NCI-H2171 treated with DMSO at 0.1 percent for 48 hours (cell line): ENCODE measurements around the gene HSPA13.
A peak's percentile ranks its signal among the peaks of the same experiment; 100 is the strongest.
"Not testable (repeated sequence)": the region's sequence is repeated elsewhere in the genome, so short reads cannot be mapped to it uniquely, and the experiment has no call there.

Experiments
- DNase-seq: peaks from one replicate; lab custom pipeline; 2025; lab: John Stamatoyannopoulos, UW

HSPA13 gene, protein sequence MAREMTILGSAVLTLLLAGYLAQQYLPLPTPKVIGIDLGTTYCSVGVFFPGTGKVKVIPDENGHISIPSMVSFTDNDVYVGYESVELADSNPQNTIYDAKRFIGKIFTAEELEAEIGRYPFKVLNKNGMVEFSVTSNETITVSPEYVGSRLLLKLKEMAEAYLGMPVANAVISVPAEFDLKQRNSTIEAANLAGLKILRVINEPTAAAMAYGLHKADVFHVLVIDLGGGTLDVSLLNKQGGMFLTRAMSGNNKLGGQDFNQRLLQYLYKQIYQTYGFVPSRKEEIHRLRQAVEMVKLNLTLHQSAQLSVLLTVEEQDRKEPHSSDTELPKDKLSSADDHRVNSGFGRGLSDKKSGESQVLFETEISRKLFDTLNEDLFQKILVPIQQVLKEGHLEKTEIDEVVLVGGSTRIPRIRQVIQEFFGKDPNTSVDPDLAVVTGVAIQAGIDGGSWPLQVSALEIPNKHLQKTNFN

DNA sequence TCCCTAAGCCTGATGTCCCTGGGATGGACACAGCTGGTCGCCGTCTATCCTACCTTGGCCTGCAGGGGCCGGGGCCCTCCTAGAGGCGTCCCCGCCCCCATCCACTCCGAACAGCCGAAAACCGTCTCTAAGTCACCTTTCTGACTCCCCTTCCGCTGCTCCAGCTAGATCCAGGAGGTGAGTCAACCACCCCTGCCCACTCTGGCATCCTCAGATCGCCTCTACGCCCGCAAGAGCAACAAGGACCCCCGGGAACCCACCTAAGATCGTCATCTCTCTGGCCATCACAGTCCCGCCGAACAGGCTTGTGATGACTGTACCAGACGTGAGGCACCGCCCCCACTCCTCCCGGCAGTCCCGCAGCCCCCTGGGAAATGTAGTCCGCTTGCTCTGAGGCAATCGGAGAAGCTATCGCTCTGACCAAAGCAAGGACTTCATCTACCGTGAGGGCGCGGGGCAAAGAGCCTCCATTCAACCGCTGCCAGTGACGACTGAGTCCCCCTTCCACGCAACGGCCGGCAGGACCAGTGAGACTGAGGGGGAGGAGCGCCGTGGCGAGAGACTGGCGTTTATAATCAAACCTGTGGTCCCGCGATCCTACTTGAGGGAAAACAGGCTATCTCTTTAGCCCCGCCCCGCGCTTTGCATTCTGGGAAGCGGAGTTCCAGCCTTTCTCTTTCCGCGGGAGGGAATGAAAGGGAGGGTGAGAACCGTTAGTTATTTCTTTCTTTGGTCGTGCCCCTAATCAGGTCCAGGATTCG is at the start of gene HSPA13:
Gene HSPA13 (minus strand): TSS at position 312 of the 761 bp plus-strand sequence. CDS start 27 bp downstream, at position 285.
- DNase-seq: peak; percentile 100

DNA sequence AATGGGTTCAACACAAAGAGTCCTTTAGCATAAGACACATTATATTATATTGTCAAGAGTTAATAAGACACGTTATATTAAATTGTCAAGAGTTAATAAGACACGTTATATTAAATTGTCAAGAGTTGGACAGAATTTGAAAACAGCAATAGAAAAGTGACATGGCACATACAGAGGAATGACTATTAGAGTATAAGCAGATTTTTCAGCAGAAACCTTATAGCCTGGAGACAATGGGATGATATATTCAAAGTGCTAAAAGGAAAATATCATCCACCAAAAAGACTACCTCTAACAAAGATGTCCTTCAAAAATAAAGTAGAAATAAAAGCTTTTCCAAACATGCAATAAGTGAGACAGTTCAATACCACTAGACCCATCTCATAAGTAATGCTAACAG is 36.0 kb upstream of the HSPA13 start:
- DNase-seq: no peak

DNA sequence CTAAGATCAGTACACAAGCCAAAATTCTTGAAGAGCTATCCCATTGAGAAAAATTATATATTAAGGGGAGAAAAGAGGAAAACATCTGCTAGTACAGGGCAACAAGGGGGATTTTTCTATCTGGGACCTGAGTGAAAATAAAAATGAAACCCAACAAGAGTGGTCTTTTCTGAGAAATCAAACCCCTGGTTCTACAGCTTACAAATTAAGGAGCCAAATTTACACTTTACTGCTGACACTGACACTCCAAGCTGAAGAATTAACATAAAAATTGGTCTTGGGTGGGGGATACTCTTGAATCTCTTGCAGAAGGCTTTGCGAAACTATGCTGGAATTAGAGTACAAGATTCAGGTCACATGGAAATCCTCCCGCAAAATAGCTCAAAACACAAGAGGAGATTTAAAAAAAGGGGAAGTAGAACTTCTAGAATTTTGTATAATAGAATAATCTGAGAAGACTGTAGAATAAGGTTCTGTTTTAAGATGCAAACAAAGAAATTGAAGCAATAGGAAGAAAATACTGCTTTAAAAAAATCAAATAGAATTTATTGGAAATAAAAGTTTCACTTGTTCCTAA is 32.1 kb upstream of the HSPA13 start:
- no peak for DNase-seq

DNA sequence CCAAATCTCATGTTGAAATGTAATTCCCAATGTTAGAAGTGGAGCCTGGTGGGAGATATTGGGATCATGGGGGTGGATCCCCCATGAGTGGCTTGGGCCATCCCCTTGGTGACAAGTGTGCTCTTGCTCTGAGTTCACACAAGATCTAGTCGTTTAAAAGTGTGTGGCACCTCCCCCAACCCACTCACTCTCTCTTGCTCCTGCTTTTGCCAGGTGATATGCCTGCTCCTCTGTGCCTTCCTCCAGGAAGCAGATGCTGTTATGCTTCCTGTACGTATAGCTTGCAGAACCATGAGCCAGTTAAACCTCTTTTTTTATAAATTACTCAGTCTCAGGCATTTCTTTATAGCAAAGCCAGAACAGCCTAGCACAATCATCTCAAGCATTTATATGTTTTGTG is 23.0 kb upstream of the HSPA13 start:
- no peak for DNase-seq

DNA sequence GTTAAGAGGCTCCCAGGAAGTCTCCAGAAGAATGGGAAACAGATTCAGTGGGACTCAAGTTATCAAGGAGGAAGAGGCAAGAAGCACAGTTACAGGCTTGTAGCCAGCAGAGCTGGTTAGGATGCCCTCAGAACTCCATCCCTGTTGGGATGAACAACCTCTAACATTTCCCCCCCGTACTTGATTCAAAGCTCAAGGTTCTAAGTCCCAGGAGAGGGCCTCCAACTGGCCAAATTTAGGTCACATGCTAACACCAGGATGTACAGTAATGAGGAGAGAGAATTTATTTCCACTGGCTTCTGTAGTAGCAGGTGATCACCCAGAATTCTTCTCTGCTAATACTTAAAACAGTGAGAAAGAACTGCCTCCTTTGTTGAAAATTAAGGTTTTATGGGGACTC is 22.3 kb upstream of the HSPA13 start:
- DNase-seq: no peak

DNA sequence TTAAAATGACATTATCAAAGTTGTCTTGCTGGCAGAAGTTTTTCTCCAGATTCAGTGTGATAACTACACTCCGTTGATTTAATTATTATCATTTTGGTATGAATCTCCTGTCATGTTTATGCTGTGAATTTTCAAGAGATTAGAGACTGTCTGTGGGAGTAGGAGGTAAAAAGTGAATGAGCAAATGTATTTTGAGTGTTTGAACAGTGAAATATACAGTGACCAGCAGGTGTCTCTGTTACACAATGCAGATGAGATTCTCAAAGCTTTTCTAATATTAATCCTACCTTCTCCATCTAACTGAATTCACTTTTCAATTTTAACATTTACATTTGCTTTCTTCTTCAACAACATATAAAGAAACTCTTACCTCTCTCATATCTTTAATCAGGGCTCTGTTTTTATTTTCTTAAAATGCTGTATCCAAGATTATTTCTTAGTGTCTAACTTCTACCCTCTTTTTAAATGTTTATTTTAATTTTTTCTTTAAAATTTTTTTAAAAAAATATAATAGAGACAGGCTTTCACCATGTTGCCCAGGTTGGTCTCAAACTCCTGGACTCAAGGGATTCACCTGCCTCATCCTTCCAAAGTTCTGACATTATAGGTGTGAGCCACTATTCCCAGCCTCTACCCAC is 20.9 kb upstream of the HSPA13 start:
- DNase-seq: peak; percentile 19

DNA sequence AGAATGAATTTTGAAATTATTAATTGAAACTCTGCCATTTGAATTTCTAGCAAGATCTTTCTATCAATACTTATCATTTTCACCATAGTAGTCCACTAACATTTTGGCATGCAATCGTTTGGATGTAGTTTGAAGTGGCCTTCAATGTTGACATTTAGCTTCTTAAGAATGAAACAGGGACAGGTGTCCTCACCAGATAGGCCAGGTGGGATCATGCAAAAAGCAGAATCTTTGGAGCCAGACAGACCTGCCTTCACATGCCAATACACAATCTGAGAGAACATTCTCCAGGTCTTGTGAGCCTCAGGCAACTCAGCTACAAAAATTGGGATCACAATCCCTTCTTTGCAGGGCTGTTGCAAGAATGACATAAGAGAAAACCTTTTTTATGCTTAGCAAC is 18.3 kb upstream of the HSPA13 start:
- DNase-seq: no peak

DNA sequence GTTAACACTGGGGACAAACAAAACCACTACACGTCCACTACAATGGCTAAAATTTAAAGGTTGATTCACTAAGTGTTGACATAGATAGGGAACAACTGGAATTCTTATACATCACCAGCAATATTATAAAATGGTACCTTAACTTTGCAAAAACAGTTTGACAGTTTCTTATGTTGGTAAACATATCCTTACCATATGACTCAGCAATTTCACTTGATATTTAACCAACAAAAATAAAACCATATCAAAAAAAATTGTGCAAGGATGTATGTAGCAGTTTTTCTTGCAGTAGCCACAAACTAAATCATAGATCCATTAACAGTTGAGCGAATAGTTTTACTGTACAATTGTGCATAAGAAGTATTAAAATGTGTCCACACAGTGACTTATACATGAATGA is 5.3 kb upstream of the HSPA13 start:
- no peak for DNase-seq

DNA sequence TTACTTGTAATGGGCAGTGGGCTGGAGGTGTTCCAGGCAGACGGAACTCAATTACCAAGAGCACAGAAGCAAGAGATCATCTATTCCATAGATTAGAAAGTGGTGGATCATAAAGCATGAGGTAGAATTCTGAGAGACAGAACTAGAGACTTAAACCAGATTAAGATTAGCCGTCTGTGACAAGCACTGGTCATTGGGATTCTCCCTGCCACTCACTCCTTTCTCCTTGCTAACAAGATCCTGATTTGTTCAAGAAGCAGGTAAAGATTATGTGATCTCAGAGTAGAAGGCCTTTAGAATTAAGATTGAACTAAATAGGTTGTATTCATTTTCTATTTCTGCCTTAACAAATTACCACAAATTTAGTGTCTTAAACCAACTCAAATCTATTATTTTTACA is 1.5 kb upstream of the HSPA13 start:
- DNase-seq: no peak

DNA sequence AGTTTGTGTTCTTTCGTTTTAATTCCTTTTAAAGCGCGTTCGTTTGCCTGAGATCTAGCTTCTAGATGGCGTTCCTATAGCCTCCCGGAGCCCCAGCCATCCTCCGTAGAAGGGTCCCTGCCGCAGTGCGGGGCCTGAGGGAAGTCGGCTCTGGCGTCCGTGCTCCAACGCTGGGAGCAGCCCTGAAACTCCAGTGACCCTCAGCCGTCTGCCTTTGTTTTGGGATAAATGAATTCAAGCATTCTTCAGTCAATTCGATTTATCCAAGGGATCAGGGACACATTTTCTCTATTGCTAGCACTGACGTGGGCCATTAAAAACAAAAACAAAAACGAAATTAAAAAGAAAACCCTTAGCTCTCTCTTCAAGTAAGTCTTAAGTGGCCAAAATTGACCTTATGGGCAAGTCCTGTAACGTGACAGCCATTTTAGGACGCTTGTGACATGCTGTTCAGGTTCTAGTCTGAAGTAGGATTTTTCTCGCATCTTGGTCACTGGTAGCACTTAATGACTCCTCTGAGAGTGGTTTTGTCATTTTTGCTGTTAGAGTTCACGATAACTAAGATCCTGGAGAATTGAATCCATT is 742 bp upstream of the HSPA13 start:
- peak; percentile 34 for DNase-seq

DNA sequence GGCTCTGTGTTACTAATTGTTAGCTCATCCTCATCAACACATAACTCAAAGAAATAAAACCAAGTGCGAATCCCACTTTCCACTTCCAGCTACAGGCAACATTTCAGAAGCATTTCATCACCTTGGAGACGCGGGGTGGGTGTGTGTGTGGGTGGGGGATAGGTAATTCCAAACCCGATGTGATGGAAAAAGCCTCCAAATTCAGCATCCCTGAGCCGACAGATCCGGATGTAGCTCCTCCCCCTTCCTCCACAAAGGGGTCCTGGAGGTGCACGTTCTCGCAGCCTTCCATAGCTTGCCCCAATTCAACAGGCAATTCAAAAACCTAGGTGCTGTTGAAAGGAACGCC is 486 bp downstream of the HSPA13 start:
- DNase-seq: peak; percentile 61

DNA sequence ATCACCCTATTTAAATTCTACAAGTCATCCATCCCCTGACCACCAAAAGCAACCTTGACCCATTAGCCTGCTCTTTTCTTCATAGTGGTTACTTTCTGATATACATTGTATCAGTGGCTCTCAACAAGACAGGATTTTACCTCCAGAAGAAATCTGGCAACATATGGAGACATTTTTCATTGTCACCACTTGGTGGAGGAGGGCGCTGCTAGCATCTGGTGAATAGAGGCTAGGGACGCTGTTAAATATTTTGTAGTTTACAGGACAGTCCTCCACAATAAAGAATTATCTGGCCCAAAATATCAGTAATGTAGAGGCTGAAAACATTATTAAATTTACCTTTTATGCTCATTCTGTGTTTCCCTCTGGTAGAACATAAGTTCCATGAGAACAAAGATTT is 6.1 kb downstream of the HSPA13 start:
- DNase-seq: no peak

DNA sequence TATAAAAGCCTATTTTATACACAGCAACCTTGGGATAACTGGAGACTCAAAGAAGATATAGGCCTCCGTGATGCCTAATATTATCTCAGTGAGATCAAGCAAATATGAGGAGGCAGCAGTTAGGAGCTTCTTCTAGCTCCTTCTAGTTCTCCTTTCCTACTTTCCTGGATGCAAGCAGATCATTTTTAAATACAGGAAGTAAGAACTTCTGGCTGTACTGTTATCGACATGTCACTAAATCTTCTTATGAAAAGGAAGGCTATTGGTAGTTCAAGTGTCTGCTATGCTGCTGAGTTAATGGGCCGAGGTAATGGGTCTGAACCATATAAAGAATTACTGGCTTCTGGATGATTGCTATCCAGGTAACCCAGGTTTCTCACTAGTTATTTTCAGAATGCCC is 15.9 kb downstream of the HSPA13 start:
- no peak for DNase-seq

DNA sequence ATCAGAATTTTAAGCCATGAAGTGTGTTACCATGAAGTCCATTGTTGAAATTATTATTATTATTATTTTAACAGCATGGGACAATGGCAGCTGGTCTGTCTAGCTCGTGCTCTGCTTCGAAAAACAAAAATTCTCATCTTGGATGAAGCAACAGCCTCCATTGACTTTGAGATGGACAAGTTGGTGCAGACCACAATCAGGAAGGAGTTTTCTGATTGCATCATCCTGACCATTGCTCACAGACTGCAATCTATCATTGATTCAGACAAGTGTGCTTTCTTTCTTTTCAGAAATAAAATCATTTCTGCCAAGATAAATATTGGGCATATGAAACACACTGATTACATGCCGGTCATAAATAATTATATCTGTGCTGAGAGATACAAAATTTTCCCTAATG is 21.0 kb downstream of the HSPA13 start:
- DNase-seq: no peak

DNA sequence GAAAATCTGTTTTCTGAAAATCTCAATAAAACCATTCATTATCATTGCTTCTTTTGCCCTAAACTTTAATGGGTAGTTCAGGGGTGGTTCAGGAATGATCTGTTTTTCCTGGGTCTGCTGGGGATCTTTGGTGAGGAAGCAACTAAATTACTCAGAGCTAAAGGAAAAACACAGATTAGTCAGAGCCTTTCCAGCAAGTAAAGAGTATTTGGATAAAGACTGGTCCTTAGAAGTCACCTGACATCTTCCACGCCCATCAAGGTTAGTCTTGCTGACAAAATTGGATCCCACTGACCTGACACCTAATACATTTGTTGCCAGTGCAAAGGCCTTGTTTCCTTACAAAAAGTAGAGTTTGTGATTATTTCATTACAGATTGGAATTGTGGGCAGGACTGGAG is 24.2 kb downstream of the HSPA13 start:
- no peak for DNase-seq

DNA sequence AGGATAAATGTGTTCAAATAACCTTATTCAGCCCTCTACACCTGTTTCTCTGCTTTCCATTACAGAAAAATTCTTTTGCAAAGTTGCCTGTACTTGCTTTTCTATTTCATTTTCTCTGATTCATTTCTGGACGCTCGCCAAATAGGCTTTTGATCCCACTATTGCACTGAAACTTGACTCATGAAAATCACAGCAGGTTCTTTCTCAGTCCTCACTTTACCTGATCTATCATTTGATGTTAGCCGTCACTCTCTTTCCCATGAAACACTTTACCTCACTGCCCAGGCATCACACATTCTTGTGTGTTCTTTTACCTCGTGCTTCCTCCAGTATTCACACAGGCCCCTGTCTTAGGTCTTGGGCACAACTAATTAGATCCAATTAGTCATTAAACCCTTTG is 26.2 kb downstream of the HSPA13 start:
- DNase-seq: no peak

DNA sequence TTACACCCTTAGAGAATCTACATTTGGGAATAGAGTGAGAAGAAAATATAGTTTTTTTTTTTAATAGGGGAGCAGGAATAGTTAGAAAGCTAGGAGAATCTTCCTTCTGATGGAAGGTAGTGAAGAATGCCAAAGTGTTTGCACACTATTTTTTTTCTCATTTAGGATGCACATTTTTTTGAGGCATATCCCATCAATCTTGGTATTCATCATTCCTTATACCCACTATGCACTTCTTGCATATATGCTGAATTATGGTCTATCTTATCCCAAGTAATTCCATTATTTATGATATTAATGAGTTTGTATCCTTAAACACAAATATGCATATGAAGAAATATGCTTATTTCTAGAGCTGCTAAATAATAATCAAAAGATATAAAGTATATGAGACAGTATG is 28.4 kb downstream of the HSPA13 start:
- DNase-seq: no peak

DNA sequence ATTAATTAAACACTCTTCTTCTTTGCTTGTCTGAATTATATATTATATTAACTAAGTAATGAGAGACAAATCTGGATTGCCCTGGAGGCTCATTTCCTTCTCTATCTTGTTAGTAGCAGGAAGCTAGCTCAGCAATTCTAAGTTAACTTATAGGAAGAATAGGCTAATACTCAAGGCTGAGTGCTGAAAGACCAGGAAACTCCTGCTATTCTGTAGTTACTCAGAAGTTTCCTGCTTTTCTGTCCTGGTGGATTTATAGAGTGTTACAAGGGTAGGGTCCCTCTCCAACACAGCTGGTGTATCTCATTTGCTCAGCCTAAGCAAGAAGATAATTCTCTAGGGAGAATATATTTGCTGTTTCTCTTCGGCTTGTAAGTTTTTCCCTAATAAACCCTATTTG is 29.2 kb downstream of the HSPA13 start:
- DNase-seq: no peak

DNA sequence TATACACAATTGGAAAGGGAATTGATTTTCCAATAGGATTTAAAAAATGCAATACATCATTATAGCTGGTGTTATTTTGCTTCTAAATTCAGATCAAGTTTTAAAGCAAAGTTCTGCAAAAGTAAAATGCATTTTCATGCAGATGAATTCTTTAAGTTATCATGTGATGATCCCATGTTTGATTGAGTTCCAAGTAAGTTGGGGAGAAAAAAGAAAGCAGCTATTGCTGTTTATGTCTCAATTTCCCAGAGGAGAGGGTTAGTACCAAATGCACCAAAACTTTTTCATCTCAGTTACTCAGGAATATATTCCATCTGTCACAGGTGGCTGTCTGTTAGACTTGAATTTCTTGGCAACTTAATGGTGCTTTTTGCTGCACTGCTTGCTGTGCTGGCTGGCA is 29.7 kb downstream of the HSPA13 start:
- DNase-seq: no peak

DNA sequence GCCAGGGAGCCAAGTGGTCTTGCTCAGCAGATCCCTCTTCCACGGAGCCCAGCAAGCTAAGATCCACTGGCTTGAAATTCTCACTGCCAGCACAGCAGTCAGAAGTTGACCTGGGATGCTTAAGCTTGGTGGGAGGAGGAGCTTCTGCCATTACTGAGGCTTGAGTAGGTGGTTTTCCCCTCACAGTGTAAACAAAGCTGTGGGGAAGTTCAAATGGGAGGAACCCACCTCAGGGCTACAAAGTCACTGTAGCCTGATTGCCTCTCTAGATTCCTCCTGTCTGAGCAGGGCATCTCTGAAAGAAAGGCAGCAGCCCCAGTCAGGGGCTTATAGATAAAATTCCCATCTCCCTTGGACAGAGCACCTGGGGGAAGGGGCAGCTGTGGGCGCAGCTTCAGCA is 55.6 kb downstream of the HSPA13 start:
- DNase-seq: not testable (repeated sequence)

DNA sequence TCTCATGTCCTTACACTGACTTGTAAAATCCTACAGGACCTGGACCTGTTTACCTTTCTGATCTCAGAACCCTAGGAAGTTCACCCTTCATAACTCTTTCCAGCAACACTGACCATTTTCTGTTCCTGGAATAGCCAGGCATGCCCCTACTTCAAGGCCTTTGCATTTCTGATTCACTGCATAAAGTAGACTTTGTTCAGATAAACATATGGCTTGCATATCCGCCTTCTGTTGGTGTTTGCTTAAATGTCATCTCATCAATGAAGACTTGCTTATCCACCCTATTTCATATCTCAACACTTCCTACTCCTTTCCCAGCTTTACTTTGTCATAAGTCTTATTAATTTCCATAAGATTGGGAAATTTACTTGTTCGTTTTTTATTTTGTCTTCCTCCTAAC is 57.4 kb downstream of the HSPA13 start:
- DNase-seq: no peak
